Sigmoid colon (tissue), 7 donors: ENCODE data around the gene SPTY2D1. TPM values are rescaled to one million over a fixed set of nuclear protein-coding genes. Genes with fewer than 3 reads are reported as not detected.

Source experiments
- DNase-seq: peaks from one replicate; pipeline ENCODE4 v3.0.0-alpha.2; 2019
- H3K27ac ChIP-seq, 4 donors: fragments of 200-600 bp; sonication (generic); one replicate each; pipeline ENCODE4 v1.5.1; 2016 to 2019; ENCODE audit warnings: mild to moderate bottlenecking in 1 of 4
- H3K27me3 ChIP-seq, 3 donors: fragments of 200-600 bp; sonication (generic); one replicate each; pipeline ENCODE4 v1.5.1; 2019; ENCODE audit warnings: mild to moderate bottlenecking in 1 of 3
- H3K36me3 ChIP-seq, 4 donors: fragments of 200-600 bp; sonication (generic); one replicate each; pipeline ENCODE4 v1.5.1; 2016 to 2019
- H3K4me1 ChIP-seq, 4 donors: fragments of 200-600 bp; sonication (generic); one replicate each; pipeline ENCODE4 v1.5.1; 2017 to 2019
- H3K4me3 ChIP-seq, 4 donors: fragments of 200-600 bp; sonication (generic); one replicate each; pipeline ENCODE4 v1.5.1; 2017 to 2019; ENCODE audit warnings: mild to moderate bottlenecking in 2 of 4, moderate library complexity in 1 of 4
- H3K9me3 ChIP-seq, 4 donors: fragments of 200-600 bp in 3 of 4; sonication (generic) in 3 of 4; one replicate each; pipeline versions ENCODE4 v1.5.1 to v1.6.1; 2013 to 2019
- CTCF ChIP-seq, 4 experiments: fragments of 450-650 bp in 3 of 4; fragments of 200-600 bp in 1 of 4; IDR thresholded peaks; one replicate each; pipeline ENCODE4 v1.5.1; 2016 to 2019; ENCODE audit warnings: antibody characterized with exemption in 4 of 4, mild to moderate bottlenecking in 3 of 4, moderate library complexity in 2 of 4
- EP300 ChIP-seq, 4 donors: sonication (generic); formaldehyde crosslinking; IDR thresholded peaks; one replicate each; pipeline ENCODE4 v1.6.1; 2017; ENCODE audit warnings: antibody characterized with exemption in 4 of 4
- POLR2A ChIP-seq, 2 donors: fragments of 450-650 bp; IDR thresholded peaks; one replicate each; pipeline ENCODE4 v1.6.1; 2016; ENCODE audit warnings: antibody characterized with exemption in 2 of 2, mild to moderate bottlenecking in 2 of 2, moderate library complexity in 2 of 2
- POLR2AphosphoS5 ChIP-seq, 4 donors: sonication (generic); formaldehyde crosslinking; IDR thresholded peaks; one replicate each; pipeline ENCODE4 v1.6.1; 2017; ENCODE audit warnings: antibody characterized with exemption in 4 of 4
- WGBS, 2 donors: extraction: QIAGEN DNeasy Blood & Tissue Kit; methylation state at CpG; one replicate each; pipeline ENCODE4 v1.1.7; 2013; 5-methylcytosine and 5-hydroxymethylcytosine counted together
- intact Hi-C: fragments of 100-400 bp; cut with DNase I; formaldehyde crosslinking; loops from one replicate; pipeline ENCODE4 v1.15.1; 2023
- polyA plus RNA-seq, 3 donors: library from polyadenylated mRNA; stranded (reverse); fragments of 200-250 nt; gene quantifications; one replicate each; pipeline ENCODE4 v1.2.3, GENCODE V29; 2013
- total RNA-seq, 4 donors: library from RNA; depleted of rRNA; stranded (reverse); fragments of >200 nt; gene quantifications; one replicate each; pipeline ENCODE4 v1.1.0, GENCODE V29; 2016
- donor health status: healthy with polysubstance abuse.
- donor health status: Bipolar disorder and iron deficiency.
- donor health status: healthy.

Gene SPTY2D1
- total and polyA plus RNA-seq, 7 donors: 4.2 to 16.3 (median 9.6) TPM

- intact Hi-C loops: loop anchor here (2.0 to 5.0 kb wide), 6 partner anchors 45 to 311 kb away; partner anchors contain the start of genes GTF2H1, HPS5, LDHA and TMEM86A
- Histone ChIP-seq H3K27me3 (no peaks in the 10 kb centered on the region), H3K9me3 (no peaks in the 10 kb centered on the region), H3K27ac (peak overlapping the region; percentile 90 to 95 (median 92)), H3K4me1 (peaks cover 0 to 24% (median 16%) of the 10 kb centered on the region in 4 donors), H3K4me3 (peak overlapping the region; percentile 57 to 74 (median 68)), H3K36me3 (no peaks in the 10 kb centered on the region)
- WGBS, 2 donors: 4 to 7% methylated on average over 31 of the region's 31 CpGs
- no peak for TF ChIP-seq POLR2AphosphoS5 (IDR thresholded peaks at IDR 0.05)
- TF ChIP-seq POLR2A (IDR thresholded peaks at IDR 0.05): no peak
- TF ChIP-seq CTCF (IDR thresholded peaks at IDR 0.05): no peak
- TF ChIP-seq EP300 (IDR thresholded peaks at IDR 0.05): no peak
- peak; percentile 68 for DNase-seq
These were observed 644 bp downstream of the SPTY2D1 start for GRCh38 chr11:18633256-18634139.

- WGBS, 2 donors: 26 to 47% methylated on average over 2 of the region's 2 CpGs
These were observed 1.3 kb downstream of the SPTY2D1 start for GRCh38 chr11:18632841-18633240.

GRCh38 chr11:18624161-18624560 is 10.0 kb downstream of the SPTY2D1 start:
- no peaks in the 10 kb centered on the region for H3K27me3 ChIP-seq
- peaks cover 0 to 8% (median 4%) of the 10 kb centered on the region in 4 donors for H3K4me1 ChIP-seq
- no peak for DNase-seq
- no peak overlapping the region for H3K27ac ChIP-seq
- no peak for TF ChIP-seq EP300 (IDR thresholded peaks at IDR 0.05)
- no peak for TF ChIP-seq CTCF (IDR thresholded peaks at IDR 0.05)
- no peak for TF ChIP-seq POLR2AphosphoS5 (IDR thresholded peaks at IDR 0.05)
- no peak for TF ChIP-seq POLR2A (IDR thresholded peaks at IDR 0.05)
- WGBS, 2 donors: 82 to 98% methylated on average over 1 of the region's 1 CpG
- no peak overlapping the region for H3K4me3 ChIP-seq
- no peaks in the 10 kb centered on the region for H3K9me3 ChIP-seq
- H3K36me3 ChIP-seq: no peaks in the 10 kb centered on the region
- intact Hi-C loops: no loop called here

More at GRCh38 chr11:18632841-18633240, 1.3 kb downstream of the SPTY2D1 start:
- H3K9me3 ChIP-seq: no peaks in the 10 kb centered on the region
- peak overlapping the region in 1 of 4 donors; percentile 92 for H3K27ac ChIP-seq
- H3K27me3 ChIP-seq: no peaks in the 10 kb centered on the region
- H3K36me3 ChIP-seq: no peaks in the 10 kb centered on the region
- intact Hi-C loops: loop anchor here (5.0 kb wide), 3 partner anchors 89 to 311 kb away; partner anchors contain the start of genes GTF2H1, HPS5 and TSG101
- peaks cover 0 to 24% (median 16%) of the 10 kb centered on the region in 4 donors for H3K4me1 ChIP-seq
- no peak for DNase-seq
- TF ChIP-seq POLR2AphosphoS5 (IDR thresholded peaks at IDR 0.05) (no peak), POLR2A (IDR thresholded peaks at IDR 0.05) (no peak), EP300 (IDR thresholded peaks at IDR 0.05) (no peak), CTCF (IDR thresholded peaks at IDR 0.05) (no peak)
- peak overlapping the region in 3 of 4 donors; percentile 63 to 74 (median 73) for H3K4me3 ChIP-seq

GRCh38 chr11:18623707-18624106 is 10.4 kb downstream of the SPTY2D1 start:
- intact Hi-C loops: no loop called here
- 98 to 99% methylated on average over 2 of the region's 2 CpGs for whole genome bisulfite sequencing, 2 donors
- H3K4me1 ChIP-seq: peaks cover 0 to 13% (median 7%) of the 10 kb centered on the region in 4 donors

More at GRCh38 chr11:18623707-18624106, 10.4 kb downstream of the SPTY2D1 start:
- no peaks in the 10 kb centered on the region for H3K36me3 ChIP-seq
- no peak for DNase-seq
- H3K4me3 ChIP-seq: no peak overlapping the region
- no peak for TF ChIP-seq EP300 (IDR thresholded peaks at IDR 0.05)
- no peak for TF ChIP-seq POLR2A (IDR thresholded peaks at IDR 0.05)
- TF ChIP-seq POLR2AphosphoS5 (IDR thresholded peaks at IDR 0.05): no peak
- TF ChIP-seq CTCF (IDR thresholded peaks at IDR 0.05): no peak
- H3K27ac ChIP-seq: no peak overlapping the region
- no peaks in the 10 kb centered on the region for H3K9me3 ChIP-seq
- no peaks in the 10 kb centered on the region for H3K27me3 ChIP-seq
